GM19099 (cell line): Measurements from ENCODE around the gene CLEC16A.
A peak's percentile ranks its signal among the peaks of the same experiment; 100 is the strongest.

Experiments used
- POLR2A ChIP-seq: IDR thresholded peaks from 3 replicates; pipeline ENCODE4 v1.6.1; 2011; ENCODE audit warnings: low read depth; ENCODE audit not compliant: insufficient read length; ENCODE audit errors: extremely low read depth

CLEC16A gene

DNA sequence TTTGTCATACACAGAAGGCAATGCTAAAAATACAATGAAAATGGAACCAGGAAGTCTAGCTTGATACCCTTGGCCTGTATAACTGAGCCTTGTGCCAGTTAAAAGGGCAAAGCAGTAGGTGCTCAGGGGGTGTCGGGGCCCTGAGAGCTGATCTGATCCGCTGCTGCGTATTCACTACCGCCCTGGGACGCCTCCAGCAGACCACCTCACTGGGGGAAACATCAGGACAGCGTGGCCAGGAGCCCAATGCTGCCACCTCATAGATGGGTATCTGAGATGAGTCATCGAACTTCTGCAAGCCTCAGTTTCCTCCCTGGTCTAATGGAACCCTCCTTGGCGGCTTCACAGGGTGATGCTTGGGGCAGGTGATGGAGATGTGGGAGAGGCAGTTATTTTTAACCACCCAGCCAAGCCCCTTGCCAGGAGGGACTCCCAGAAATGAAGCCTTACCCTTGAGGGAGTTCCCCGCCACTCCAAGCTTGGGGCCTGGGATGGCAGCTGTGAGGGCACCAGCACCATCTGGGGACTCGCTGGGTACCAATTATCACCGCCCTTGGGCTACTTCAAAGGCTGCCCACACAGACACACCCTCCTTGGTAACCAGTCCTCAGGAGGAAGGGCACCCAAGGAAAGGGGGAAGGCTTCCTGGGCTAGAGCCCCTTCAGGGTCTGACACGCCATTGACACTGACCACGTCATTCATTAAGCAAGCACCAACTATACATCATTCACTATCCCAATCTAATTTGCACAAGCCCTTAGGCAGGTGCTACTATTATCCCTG lies 9.8 kb upstream of the CLEC16A start:
- TF ChIP-seq POLR2A: no peak

DNA sequence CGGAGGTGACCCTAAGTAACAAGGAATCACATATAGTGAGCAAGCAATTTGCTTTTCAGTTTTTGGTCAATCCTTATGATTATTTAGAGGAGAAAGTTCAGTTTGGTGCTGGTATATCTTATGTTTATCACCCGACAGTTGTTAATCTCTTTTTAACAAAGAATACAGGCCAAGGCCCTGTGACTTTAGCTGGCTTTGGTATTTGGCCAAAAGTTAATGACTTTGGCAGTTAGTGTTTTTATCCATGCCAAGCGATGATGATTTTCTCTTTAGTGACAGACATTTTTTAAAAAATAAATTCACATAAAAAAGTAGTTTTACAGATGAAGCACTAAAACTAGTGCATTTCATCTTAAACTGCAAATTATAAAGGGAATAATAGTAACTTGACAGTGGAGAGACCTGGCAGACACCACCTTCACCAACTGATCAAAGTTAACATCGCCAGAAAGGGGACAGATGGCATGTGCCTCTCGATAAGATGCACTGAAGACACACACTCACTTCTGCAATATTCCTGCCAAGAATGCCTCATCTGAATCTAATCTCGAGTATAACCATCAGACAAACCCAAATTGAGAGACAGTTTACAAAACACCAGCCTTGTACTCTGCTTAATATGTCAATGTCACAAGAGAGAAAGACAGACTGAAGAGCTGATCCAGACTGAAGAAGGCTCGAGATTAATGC lies 9.0 kb upstream of the CLEC16A start:
- TF ChIP-seq POLR2A: no peak

DNA sequence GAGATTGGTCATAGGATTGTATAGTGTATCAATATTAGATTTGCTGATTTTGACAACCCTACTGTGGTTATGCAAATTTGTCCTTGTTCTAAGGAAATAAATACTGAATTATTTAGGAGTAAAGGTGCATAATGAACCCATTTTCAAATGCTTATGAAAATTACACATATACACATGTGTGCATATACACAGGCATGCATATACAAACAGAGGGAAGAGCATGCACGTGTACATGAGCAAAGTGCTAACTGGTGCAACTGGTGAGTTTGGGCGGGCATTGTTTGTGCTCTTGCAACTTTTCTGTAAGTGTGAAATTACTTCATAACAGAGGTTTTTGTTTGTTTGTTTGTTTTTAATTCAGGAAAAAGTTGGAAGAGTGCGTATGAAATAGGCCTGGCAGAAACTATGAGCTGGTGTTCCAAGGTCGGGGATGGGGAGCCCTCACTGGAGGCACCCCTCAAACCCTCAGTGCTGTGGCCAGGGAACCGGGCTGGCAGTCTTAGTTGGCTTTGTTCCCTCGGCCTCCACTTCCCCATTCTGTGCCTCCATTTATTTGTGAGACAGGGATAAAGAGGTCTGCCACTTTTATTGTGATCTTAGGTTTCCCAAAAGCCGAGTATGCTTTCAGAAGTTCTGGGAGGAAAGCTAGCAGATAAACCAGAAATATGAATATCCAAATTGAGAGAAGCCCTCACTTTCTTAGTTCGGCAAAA lies 7.9 kb upstream of the CLEC16A start:
- TF ChIP-seq POLR2A: no peak

DNA sequence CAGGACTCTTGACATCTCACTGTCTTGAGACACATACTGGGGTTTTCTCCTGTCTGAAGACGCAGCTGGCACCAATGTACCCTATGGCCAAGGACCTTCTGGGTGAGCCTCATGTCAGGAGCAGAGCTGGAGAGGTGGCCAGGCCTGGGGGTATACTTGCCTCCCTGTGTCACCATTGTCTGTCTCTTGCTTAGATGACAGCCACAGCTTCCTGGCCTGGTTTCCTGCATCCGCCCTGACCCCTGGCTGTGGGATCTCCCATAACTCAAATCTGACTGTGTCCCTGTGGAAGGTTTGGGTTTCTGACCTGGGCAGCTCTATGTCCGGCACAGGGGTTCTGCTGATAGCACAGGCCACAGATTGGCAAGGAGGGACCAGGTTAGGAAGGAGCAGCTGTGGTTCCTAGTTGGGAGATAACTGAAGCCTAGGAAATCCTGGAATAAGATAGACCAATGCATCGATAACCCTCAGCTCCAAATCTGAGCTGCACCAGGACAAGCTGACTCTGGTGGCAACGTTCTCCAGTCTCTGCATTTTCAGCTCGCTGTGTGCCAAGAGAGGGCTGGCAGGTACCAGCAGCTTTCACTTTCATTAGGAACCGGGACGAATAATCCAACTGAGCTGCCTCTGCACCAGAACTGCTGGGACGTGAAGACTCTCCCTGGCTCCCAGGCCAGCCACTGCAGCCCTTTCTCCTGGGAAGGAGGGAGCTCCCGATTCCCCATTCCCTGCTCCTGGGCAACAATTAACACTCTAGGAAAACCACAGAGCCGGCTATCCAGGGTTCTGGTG lies 7.1 kb upstream of the CLEC16A start:
- TF ChIP-seq POLR2A: no peak

DNA sequence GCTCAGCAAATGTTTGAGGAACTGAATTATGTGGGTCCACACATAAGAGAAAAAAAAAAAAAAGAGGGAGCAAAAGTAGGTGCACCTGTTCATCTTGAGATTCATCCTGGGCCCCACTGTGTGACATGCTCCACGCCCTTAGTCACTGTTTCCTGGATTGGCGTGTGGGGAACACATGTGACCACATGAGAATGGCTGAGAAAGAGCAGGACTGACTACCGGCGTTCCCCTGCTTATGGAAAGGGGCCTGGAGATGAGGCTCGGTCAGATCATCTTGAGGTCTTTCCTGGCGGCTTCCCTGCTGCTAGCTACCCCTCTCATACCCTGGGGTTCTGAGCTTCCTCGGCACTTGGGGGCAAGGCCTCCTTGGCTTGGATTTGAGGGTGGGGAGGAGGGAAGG lies 6.0 kb upstream of the CLEC16A start:
- no peak for TF ChIP-seq POLR2A

DNA sequence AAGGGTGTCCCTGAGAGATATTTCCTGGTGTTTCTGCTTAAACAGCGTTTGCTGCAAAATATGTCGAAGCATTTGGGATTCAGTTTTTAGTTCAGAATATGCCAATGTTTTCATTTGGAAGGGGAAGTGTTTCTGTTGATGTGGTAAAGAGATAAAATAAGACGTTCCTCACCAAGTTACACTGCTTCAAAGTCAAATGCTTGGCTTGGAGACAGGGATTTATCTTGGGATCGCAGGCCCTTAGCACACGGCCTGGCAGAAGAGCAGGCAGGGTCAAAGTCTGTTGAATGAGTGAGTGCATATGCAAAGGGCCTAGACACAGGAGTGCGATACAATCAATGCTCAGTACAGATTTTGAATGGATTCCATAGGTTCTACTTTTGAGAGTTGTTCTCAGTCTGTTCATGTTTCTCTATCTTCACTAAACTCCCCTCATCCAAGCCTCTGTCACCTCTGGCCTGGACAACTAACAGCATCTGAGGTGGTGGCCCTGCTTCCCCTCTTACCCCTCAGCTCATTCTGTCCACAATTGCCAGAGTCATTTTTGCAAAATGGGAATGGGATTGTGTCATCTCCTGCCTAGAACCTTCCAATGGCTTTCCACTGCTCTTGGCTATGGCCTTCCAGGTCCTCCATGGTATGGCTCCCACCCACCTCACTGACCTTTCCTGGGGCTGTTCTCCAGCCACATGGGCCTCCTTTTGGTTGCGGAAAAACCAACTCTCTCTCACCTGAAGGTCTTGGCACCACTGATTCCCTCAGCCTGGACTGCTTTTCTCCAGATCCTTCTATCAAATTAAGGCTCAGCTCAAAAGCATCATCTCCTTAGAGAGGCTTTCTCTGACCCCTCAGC lies 5.3 kb upstream of the CLEC16A start:
- no peak for TF ChIP-seq POLR2A

DNA sequence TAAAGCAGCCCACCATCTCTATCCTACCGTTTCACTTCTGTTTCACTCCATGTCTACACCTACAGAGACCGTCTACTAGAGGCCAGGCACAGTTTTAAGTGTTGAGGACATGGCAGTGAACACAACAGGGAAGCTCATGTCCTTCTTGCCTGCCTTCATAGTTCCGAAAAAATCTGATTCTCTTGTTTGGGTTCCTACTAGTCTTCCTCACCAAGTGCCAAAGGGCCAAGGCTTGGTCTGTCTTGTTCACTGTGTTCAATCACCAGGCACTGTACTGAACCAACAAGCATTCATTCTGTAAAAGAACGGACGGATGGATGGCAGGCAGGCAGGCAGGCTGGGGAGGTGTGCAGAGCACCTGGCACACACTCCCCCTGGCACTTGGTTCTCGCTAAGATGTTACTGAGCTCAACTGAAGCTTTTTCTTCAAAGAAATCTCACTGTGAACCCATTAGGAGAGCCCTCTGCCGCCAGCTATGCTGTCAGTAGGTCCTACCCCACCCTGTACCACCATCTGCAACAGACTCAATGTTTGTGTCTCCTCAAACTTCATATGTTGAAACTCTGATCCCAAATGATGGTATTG lies 4.6 kb upstream of the CLEC16A start:
- no peak for TF ChIP-seq POLR2A

DNA sequence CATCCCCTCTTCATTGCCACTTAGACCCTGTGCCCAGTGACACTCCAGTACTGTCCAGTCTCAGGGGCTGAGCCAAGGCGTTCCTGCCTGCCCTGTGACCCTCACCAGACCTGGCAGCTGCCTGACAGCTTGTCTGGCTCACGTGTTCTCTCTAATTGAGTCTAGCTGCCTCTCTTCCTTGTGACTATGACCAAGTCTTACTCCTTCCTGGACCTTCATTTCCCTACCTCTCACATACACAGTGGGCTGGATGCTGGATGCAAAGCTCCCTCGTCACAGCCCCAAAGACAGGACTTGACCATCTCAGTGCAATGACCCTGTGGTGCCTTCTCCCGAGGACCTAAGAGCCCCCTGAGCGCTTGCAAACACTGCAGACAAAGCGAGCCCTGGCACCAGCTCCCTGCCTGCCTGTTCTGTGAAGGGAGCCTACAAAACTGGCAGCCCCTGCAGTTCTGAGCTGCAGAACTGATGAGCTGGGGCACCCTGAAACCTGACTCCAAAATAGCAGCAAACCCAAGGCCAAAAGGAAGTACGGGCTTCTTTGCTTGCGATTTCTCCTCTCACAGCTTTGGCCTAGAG lies 3.8 kb upstream of the CLEC16A start:
- no peak for TF ChIP-seq POLR2A

DNA sequence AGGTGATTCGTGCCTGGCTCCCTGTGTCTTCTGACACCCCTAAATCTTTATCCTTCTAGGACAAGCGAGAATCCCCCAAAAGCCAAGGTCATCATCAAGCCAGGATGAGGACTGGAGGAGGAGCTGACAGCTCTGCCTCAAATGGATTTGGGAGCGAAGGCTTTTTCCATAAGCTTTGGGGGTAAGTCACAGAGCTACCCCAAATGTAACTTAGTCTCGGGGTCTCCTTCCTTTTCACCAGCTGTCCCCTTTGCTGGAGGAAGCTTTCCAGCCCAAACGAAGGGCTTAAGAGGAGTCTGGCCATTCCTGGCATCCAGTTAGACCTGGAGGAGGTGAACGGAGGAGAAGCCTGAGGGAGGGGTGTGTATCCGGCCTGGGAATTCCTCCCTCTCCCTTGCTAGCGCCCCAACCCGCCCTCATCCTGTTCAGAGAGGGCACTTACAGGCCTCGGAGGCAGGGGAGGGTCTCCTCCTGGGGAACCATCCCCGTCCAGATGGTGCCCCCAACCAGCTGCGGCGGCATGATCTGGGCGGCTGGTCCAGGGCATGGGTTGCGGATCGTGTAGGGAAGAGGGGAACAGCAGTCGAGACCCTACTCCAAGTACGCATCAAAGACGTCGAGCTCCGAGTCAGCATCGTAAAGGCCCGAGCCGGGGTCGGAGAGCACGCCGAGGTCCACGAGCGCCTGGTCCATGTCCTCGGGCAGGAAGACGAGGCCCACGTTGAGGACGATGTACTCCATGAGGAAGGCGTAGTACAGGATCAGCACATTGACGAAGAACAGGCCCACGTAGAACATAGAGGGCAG lies 3.0 kb upstream of the CLEC16A start:
- TF ChIP-seq POLR2A: no peak

DNA sequence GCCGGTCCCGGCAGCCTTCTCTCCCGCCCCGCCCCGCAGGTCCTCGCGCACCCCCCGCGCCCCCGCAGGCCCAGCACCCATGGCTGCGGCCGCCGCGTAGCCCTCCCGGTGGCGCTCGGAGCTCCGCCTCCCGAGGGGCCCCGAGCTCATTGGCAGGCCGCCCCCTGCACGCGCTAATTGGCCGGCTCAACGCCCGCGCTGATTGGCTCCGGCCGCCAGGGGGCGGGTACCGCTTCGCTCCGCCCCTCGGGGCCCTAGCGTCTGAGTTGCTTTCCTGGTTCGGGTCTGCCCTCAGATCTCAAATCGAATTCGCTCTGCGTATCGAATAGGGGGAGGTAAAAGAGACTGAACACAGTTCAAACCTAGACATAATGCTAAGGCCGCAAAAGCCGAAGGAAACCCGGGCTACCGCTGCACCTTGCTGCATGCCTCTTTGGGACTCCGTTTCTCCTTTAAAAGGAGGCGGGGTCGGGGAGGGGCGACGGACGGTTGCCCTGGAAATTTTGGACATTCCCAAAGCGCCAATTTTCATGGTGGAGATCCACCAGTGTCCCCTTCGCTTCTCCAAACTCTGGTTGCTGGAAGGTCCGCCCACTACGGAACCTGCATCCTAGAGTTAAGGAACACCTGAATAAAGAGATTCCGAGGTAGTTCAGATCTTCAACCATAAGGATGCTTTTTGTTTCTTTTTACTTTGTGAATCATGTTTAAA lies 1.9 kb upstream of the CLEC16A start, which contains the start of gene DEXI:
DEXI (minus strand) TSS at position 117 of the 712 bp plus-strand sequence. CDS start 463 bp downstream, outside the sequence.
- TF ChIP-seq POLR2A: peak; percentile 69

DNA sequence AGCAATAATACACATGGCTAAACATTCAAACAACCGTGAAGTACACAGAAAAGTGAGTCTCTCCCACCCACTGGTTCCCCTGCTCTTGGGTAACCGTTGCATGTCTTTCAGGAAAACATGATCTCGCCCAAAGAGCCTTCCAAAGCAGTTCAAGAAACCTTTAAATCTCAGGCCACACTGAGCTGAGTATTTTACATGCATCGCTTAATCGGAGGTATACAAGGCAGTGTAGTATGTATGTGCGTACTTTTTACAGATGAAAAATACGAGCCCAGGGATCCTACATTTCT lies 1.4 kb upstream of the CLEC16A start:
- TF ChIP-seq POLR2A: no peak
